Left ventricle myocardium inferior (tissue), 1 donor: ENCODE results near the gene TIAM2. TPM values are rescaled to one million over a fixed set of nuclear protein-coding genes. Genes with fewer than 3 reads are reported as not detected.

Source experiments
- DNase-seq: peaks from one replicate; pipeline ENCODE4 v3.0.0-alpha.2; 2020
- H3K27ac ChIP-seq: fragments of 200-600 bp; replicated peaks from 2 replicates; pipeline ENCODE4 v1.8.0; 2021
- H3K27me3 ChIP-seq: fragments of 200-600 bp; 2 replicates; pipeline ENCODE4 v1.8.0; 2021; ENCODE audit warnings: low read depth
- H3K36me3 ChIP-seq: fragments of 200-600 bp; 2 replicates; pipeline ENCODE4 v1.8.0; 2021
- H3K4me1 ChIP-seq: fragments of 200-600 bp; 2 replicates; pipeline ENCODE4 v1.8.0; 2021
- H3K4me3 ChIP-seq: fragments of 200-600 bp; 2 replicates; pipeline ENCODE4 v1.8.0; 2021; ENCODE audit warnings: mild to moderate bottlenecking, moderate library complexity
- H3K9me3 ChIP-seq: fragments of 200-600 bp; replicated peaks from 2 replicates; pipeline ENCODE4 v1.8.0; 2021
- CTCF ChIP-seq: fragments of 200-600 bp; IDR thresholded peaks from 2 replicates; pipeline ENCODE4 v1.8.0; 2021; ENCODE audit warnings: antibody characterized with exemption, mild to moderate bottlenecking, borderline replicate concordance
- intact Hi-C: fragments of 100-400 bp; cut with micrococcal nuclease; formaldehyde crosslinking; loops from one replicate; pipeline ENCODE4 v1.11.0; 2022
- total RNA-seq: library from RNA; stranded (reverse); fragmentation: NEBNext Ultra II Directional; extraction: Animal tissue kit (Norgen Biotek cat#: 25700); gene quantifications from one replicate; pipeline ENCODE4 v1.2.1, GENCODE V29; 2021
- donor health status: DM: no; HTN: yes; CAD: no; lungs with severe emphysema.

Gene TIAM2
- total RNA-seq, 1 donor from 2014 or later, result 12.0 TPM

DNA sequence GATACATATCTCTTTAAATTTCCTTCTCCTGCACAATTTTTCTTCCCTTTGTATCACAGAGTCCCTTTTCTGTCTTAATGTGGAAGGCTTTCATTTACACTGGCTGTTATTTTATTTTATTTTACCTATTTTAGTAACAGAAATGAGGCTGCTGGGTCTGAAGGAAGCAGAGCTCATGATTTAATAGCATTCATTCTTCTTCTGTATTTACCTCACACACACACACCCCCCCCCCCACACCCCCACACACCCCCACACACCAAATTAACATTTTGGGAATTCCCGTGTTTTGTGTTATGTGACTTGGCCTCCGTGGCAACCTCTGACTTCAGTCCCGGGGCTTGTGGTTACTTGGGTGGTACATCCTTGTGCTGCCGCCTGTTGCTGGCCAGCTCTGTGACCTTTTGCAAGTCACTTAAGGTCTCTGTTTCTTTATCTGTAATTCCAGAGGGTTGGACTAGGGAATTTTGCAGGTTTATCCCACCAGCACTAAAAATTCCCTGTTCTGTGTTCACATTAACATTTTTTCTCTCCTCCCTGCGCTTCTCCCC, 108.8 kb downstream of the TIAM2 start:
- peaks cover 3% of the 10 kb centered on the region for H3K27me3 ChIP-seq
- no peak for TF ChIP-seq CTCF

GRCh38 chr6:155106456-155107115, 111.5 kb downstream of the TIAM2 start:
- intact Hi-C loops, result no loop called here
- no peak for TF ChIP-seq CTCF
- peak overlapping the region; percentile 48 for H3K27ac ChIP-seq

More for the DNA sequence above, 108.8 kb downstream of the TIAM2 start:
- no peak for DNase-seq
- H3K27ac ChIP-seq, result no peak overlapping the region
- H3K4me1 ChIP-seq, result peaks cover 5% of the 10 kb centered on the region
- H3K9me3 ChIP-seq, result no peaks in the 10 kb centered on the region
- no peaks in the 10 kb centered on the region for H3K36me3 ChIP-seq
- no peak overlapping the region for H3K4me3 ChIP-seq
- intact Hi-C loops, result no loop called here

DNA sequence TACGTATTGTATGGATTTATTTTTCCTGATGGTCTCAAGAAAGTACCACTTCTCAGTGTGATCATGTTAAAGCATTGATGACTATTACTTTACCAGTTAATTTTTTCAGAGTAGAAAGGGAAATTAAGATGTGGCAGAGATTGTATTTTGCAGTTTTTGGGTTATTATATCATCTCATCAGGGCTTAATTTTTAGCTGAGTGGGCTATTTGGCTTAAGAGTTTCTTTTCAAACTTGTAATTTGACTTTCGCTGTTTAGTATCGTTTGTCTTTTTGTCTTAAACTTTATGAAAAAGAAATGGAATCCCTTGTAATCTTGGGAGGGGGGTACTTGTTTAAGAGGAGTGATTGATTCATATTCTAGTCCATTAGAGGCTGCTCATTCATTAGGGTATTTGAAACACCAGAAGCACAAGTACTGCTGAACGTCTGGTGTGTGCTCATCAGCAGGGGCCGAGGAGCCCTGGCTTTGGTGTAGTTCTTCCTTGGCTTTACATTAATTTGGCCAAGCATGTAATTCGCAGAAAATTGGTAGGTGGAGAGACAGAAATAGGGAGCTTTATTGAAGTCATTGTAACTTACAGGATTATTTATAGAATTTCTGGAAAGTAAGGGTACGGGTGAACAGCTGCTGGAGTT, 112.4 kb downstream of the TIAM2 start:
- intact Hi-C loops, result no loop called here
- H3K4me3 ChIP-seq, result peak overlapping the region; percentile 43

More at GRCh38 chr6:155106456-155107115, 111.5 kb downstream of the TIAM2 start:
- H3K4me1 ChIP-seq, result peaks cover 5% of the 10 kb centered on the region
- no peaks in the 10 kb centered on the region for H3K9me3 ChIP-seq
- no peaks in the 10 kb centered on the region for H3K36me3 ChIP-seq
- no peak for DNase-seq
- peak overlapping the region; percentile 43 for H3K4me3 ChIP-seq
- H3K27me3 ChIP-seq, result peaks cover 3% of the 10 kb centered on the region

DNA sequence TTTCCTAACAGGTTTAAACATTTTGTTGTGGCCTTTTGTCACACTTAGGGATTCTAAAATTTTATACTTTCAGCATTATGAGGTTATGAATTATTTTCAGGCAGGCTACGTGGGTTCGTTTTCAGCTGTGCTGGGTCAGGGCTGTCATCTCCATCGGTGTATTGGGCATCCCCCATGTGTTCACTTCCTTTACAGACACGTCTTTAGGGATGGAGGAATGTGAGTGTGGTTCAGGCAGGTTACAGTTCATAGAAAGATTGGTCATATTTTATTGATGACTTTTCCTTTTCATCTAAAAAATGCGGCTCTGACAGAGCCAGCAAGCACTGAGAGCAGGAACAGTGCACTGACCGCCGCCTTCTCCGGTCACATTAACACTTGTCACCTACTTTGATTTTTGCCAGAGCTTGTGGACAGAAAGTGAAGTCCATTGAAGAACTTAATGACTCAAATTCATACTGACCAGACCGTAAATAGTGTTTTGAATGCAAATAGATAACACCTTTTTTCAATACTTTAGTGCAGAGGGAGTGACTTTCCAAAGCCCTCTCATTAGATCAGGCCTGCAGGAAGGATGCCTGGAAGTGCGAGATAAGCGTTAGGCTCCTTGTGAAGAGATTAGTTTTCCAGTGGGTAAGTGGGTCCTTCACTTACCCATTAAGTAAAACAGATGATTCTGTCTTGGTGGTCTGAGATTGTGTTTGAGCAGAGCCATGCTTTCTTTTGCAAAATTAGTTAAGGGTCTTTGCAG, 113.1 kb downstream of the TIAM2 start:
- H3K4me3 ChIP-seq, result peak overlapping the region; percentile 43
- H3K9me3 ChIP-seq, result no peaks in the 10 kb centered on the region
- no peak for DNase-seq
- no peaks in the 10 kb centered on the region for H3K36me3 ChIP-seq
- H3K4me1 ChIP-seq, result peaks cover 5% of the 10 kb centered on the region
- H3K27ac ChIP-seq, result no peak overlapping the region
- H3K27me3 ChIP-seq, result peaks cover 3% of the 10 kb centered on the region
- TF ChIP-seq CTCF, result no peak
- intact Hi-C loops, result no loop called here

More for the DNA sequence above, 112.4 kb downstream of the TIAM2 start:
- H3K4me1 ChIP-seq, result peaks cover 5% of the 10 kb centered on the region
- TF ChIP-seq CTCF, result no peak
- DNase-seq, result no peak
- peaks cover 3% of the 10 kb centered on the region for H3K27me3 ChIP-seq
- H3K9me3 ChIP-seq, result no peaks in the 10 kb centered on the region
- H3K36me3 ChIP-seq, result no peaks in the 10 kb centered on the region
- no peak overlapping the region for H3K27ac ChIP-seq

- no peak for TF ChIP-seq CTCF
Observed at GRCh38 chr6:155110721-155111120, 115.6 kb downstream of the TIAM2 start.

More at GRCh38 chr6:155110721-155111120, 115.6 kb downstream of the TIAM2 start:
- Histone ChIP-seq H3K9me3 (no peaks in the 10 kb centered on the region), H3K27ac (no peak overlapping the region), H3K36me3 (no peaks in the 10 kb centered on the region), H3K27me3 (peaks cover 3% of the 10 kb centered on the region), H3K4me3 (no peak overlapping the region), H3K4me1 (peaks cover 5% of the 10 kb centered on the region)
- no peak for DNase-seq
- intact Hi-C loops, result no loop called here
